Colonic mucosa (tissue), 4 donors: ENCODE measurements around the gene CERS2. TPM values are rescaled to one million over a fixed set of nuclear protein-coding genes. Genes with fewer than 3 reads are reported as not detected.

Source experiments
- DNase-seq: peaks from one replicate; pipeline ENCODE4 v3.0.0-alpha.2; 2020
- H3K27ac ChIP-seq: fragments of 200-600 bp; one replicate; pipeline ENCODE4 v1.8.0; 2021
- H3K27me3 ChIP-seq: fragments of 200-600 bp; one replicate; pipeline ENCODE4 v1.8.0; 2021
- H3K36me3 ChIP-seq: fragments of 200-600 bp; one replicate; pipeline ENCODE4 v1.8.0; 2021
- H3K4me1 ChIP-seq: fragments of 200-600 bp; one replicate; pipeline ENCODE4 v1.8.0; 2021; ENCODE audit warnings: mild to moderate bottlenecking
- H3K4me3 ChIP-seq: fragments of 200-600 bp; one replicate; pipeline ENCODE4 v1.8.0; 2021
- H3K9ac ChIP-seq, 2 donors: one replicate each; pipeline ENCODE4 v1.7.0; 2013; ENCODE audit warnings: control low read depth in 2 of 2, low read depth in 2 of 2, low read length in 2 of 2
- H3K9me3 ChIP-seq: fragments of 200-600 bp; one replicate; pipeline ENCODE4 v1.8.0; 2021
- CTCF ChIP-seq: fragments of 200-600 bp; IDR thresholded peaks from one replicate; pipeline ENCODE4 v1.8.0; 2022; ENCODE audit warnings: antibody characterized with exemption, mild to moderate bottlenecking
- intact Hi-C: fragments of 100-400 bp; cut with DNase I; formaldehyde crosslinking; loops from one replicate; pipeline ENCODE4 v1.14.1; 2022
- total RNA-seq, 2 donors: library from RNA; stranded (reverse); fragmentation: NEBNext Ultra II Directional in 1 of 2; extraction: Animal tissue kit (Norgen Biotek cat#: 25700) in 1 of 2; gene quantifications; one replicate each; pipeline ENCODE4 v1.2.1, GENCODE V29; 2021
- donor health status: healthy.
- donor health status: DM: no; HTN: no; CAD: no.
- donor health status: DM: no; HTN: no; CAD: no.

CERS2 gene
- total RNA-seq, 2 donors from 2014 or later, result 140 to 157 TPM

- H3K4me1 ChIP-seq, result no peaks in the 10 kb centered on the region
- H3K9me3 ChIP-seq, result no peaks in the 10 kb centered on the region
- H3K9ac ChIP-seq, result no peak overlapping the region
- no peak overlapping the region for H3K27ac ChIP-seq
- H3K4me3 ChIP-seq, result no peak overlapping the region
- intact Hi-C loops, result no loop called here
- no peak for TF ChIP-seq CTCF
- DNase-seq, result no peak
- no peaks in the 10 kb centered on the region for H3K36me3 ChIP-seq
- no peaks in the 10 kb centered on the region for H3K27me3 ChIP-seq
These were observed 25.8 kb upstream of the CERS2 start for GRCh38 chr1:151000408-151000807.

- no peak overlapping the region for H3K9ac ChIP-seq
- no peak overlapping the region for H3K4me3 ChIP-seq
- no peaks in the 10 kb centered on the region for H3K4me1 ChIP-seq
- intact Hi-C loops, result loop anchor here (10.0 kb wide), 1 partner anchor 175 kb away; no protein-coding TSS in a partner anchor
- H3K36me3 ChIP-seq, result no peaks in the 10 kb centered on the region
- no peak for TF ChIP-seq CTCF
- H3K27ac ChIP-seq, result no peak overlapping the region
- H3K9me3 ChIP-seq, result no peaks in the 10 kb centered on the region
- no peaks in the 10 kb centered on the region for H3K27me3 ChIP-seq
- no peak for DNase-seq
These were observed 25.3 kb upstream of the CERS2 start for GRCh38 chr1:150999926-151000325.

GRCh38 chr1:150999051-150999674 is 24.5 kb upstream of the CERS2 start:
- no peak overlapping the region for H3K27ac ChIP-seq
- no peak overlapping the region for H3K4me3 ChIP-seq
- DNase-seq, result no peak
- no peak for TF ChIP-seq CTCF
- H3K36me3 ChIP-seq, result no peaks in the 10 kb centered on the region
- no peaks in the 10 kb centered on the region for H3K27me3 ChIP-seq
- H3K9ac ChIP-seq, result no peak overlapping the region
- no peaks in the 10 kb centered on the region for H3K4me1 ChIP-seq
- H3K9me3 ChIP-seq, result no peaks in the 10 kb centered on the region
- intact Hi-C loops, result loop anchor here (10.0 kb wide), 1 partner anchor 174 kb away; no protein-coding TSS in a partner anchor

- Histone ChIP-seq H3K36me3 (no peaks in the 10 kb centered on the region), H3K9ac (no peak overlapping the region), H3K27ac (no peak overlapping the region), H3K27me3 (no peaks in the 10 kb centered on the region), H3K4me1 (no peaks in the 10 kb centered on the region), H3K4me3 (no peak overlapping the region), H3K9me3 (no peaks in the 10 kb centered on the region)
- no peak for TF ChIP-seq CTCF
- intact Hi-C loops, result loop anchor here (10.0 kb wide), 1 partner anchor 173 kb away; no protein-coding TSS in a partner anchor
- DNase-seq, result no peak
These were observed 23.3 kb upstream of the CERS2 start for GRCh38 chr1:150997949-150998348.

- no peak for TF ChIP-seq CTCF
- H3K9ac ChIP-seq, result no peak overlapping the region
- intact Hi-C loops, result loop anchor here (10.0 kb wide), 1 partner anchor 172 kb away; no protein-coding TSS in a partner anchor
- no peaks in the 10 kb centered on the region for H3K27me3 ChIP-seq
- no peaks in the 10 kb centered on the region for H3K4me1 ChIP-seq
- no peaks in the 10 kb centered on the region for H3K36me3 ChIP-seq
- no peaks in the 10 kb centered on the region for H3K9me3 ChIP-seq
- DNase-seq, result no peak
- no peak overlapping the region for H3K27ac ChIP-seq
- H3K4me3 ChIP-seq, result no peak overlapping the region
These were observed 22.7 kb upstream of the CERS2 start for GRCh38 chr1:150997126-150997872.
